Liver (tissue), 9 donors: ENCODE data around the gene MYO1F. TPM values are rescaled to one million over a fixed set of nuclear protein-coding genes. Genes with fewer than 3 reads are reported as not detected.
"Not testable (repeated sequence)": the region's sequence is repeated elsewhere in the genome, so short reads cannot be mapped to it uniquely, and the experiment has no call there.

Experiments
- DNase-seq: peaks from one replicate; pipeline ENCODE4 v3.0.0-alpha.2; 2017; ENCODE audit warnings: low spot score
- H3K27ac ChIP-seq, 2 donors: one replicate each; pipeline ENCODE4 v1.7.0; 2013; ENCODE audit warnings: inconsistent platforms in 2 of 2, low read length in 2 of 2, control low read depth in 1 of 2, low read depth in 1 of 2, mild to moderate bottlenecking in 1 of 2
- H3K27me3 ChIP-seq, 4 donors: one replicate each; pipeline versions ENCODE4 v1.6.1 to v1.7.0; 2013; ENCODE audit warnings: low read length in 3 of 4, inconsistent platforms in 1 of 4, mild to moderate bottlenecking in 1 of 4, moderate library complexity in 1 of 4; ENCODE audit not compliant: control insufficient read depth in 4 of 4, insufficient read depth in 4 of 4
- H3K36me3 ChIP-seq, 4 donors: one replicate each; pipeline versions ENCODE4 v1.6.1 to v1.7.0; 2013; ENCODE audit warnings: low read length in 3 of 4, mild to moderate bottlenecking in 3 of 4, low read depth in 1 of 4, moderate library complexity in 1 of 4; ENCODE audit not compliant: control insufficient read depth in 4 of 4, insufficient read depth in 3 of 4
- H3K4me1 ChIP-seq, 4 donors: one replicate each; pipeline versions ENCODE4 v1.6.1 to v1.7.0; 2013; ENCODE audit warnings: low read length in 3 of 4, mild to moderate bottlenecking in 3 of 4, moderate library complexity in 1 of 4; ENCODE audit not compliant: control insufficient read depth in 4 of 4, insufficient read depth in 4 of 4
- H3K4me3 ChIP-seq, 3 donors: one replicate each; pipeline versions ENCODE4 v1.6.1 to v1.7.0; 2013; ENCODE audit warnings: low read length in 3 of 3, control low read depth in 1 of 3, low read depth in 1 of 3, mild to moderate bottlenecking in 1 of 3
- H3K9ac ChIP-seq, 2 donors: one replicate each; pipeline ENCODE4 v1.7.0; 2013; ENCODE audit warnings: low read length in 2 of 2, mild to moderate bottlenecking in 2 of 2, moderate library complexity in 2 of 2, control low read depth in 1 of 2, low read depth in 1 of 2
- H3K9me3 ChIP-seq, 4 donors: one replicate each; pipeline versions ENCODE4 v1.6.1 to v1.7.0; 2013; ENCODE audit warnings: low read length in 3 of 4; ENCODE audit not compliant: control insufficient read depth in 4 of 4
- CTCF ChIP-seq: fragments of 150-350 bp; IDR thresholded peaks from 2 replicates; pipeline ENCODE4 v1.5.1; 2017; ENCODE audit warnings: improper control_type of control experiment, low read depth, low read length; ENCODE audit not compliant: missing input control
- EGR1 ChIP-seq, 2 donors: IDR thresholded peaks; 2 replicates each; pipeline ENCODE4 v1.6.1; 2016 to 2018; ENCODE audit warnings: antibody characterized with exemption in 2 of 2, low read depth in 2 of 2
- FOXA1 ChIP-seq: IDR thresholded peaks from 2 replicates; pipeline ENCODE4 v1.6.1; 2016; ENCODE audit warnings: antibody characterized with exemption
- FOXA2 ChIP-seq: IDR thresholded peaks from 2 replicates; pipeline ENCODE4 v1.6.1; 2016; ENCODE audit warnings: antibody characterized with exemption
- GABPA ChIP-seq, 2 donors: IDR thresholded peaks in 1 of 2; conservative IDR thresholded peaks in 1 of 2; 2 replicates each; pipeline ENCODE4 v1.6.1; 2016; ENCODE audit warnings: antibody characterized with exemption in 2 of 2, mild to moderate bottlenecking in 1 of 2, moderate library complexity in 1 of 2
- HNF4A ChIP-seq, 2 donors: conservative IDR thresholded peaks; 2 replicates each; pipeline ENCODE4 v1.6.1; 2016; ENCODE audit warnings: antibody characterized with exemption in 2 of 2, mild to moderate bottlenecking in 2 of 2
- HNF4G ChIP-seq: IDR thresholded peaks from 2 replicates; pipeline ENCODE4 v1.6.1; 2016; ENCODE audit warnings: antibody characterized with exemption
- JUND ChIP-seq, 2 donors: IDR thresholded peaks; 2 replicates each; pipeline ENCODE4 v1.6.1; 2016; ENCODE audit warnings: antibody characterized with exemption in 2 of 2
- NR2F2 ChIP-seq: IDR thresholded peaks from 2 replicates; pipeline ENCODE4 v1.6.1; 2016; ENCODE audit warnings: antibody characterized with exemption
- RAD21 ChIP-seq, 2 donors: IDR thresholded peaks; 2 replicates each; pipeline ENCODE4 v1.6.1; 2016; ENCODE audit warnings: antibody characterized with exemption in 2 of 2, mild to moderate bottlenecking in 2 of 2
- RXRA ChIP-seq, 2 donors: IDR thresholded peaks; 2 replicates each; pipeline ENCODE4 v1.6.1; 2017 to 2018; ENCODE audit warnings: antibody characterized with exemption in 2 of 2, mild to moderate bottlenecking in 1 of 2
- SP1 ChIP-seq: IDR thresholded peaks from 2 replicates; pipeline ENCODE4 v1.6.1; 2018; ENCODE audit warnings: antibody characterized with exemption, mild to moderate bottlenecking
- TAF1 ChIP-seq: conservative IDR thresholded peaks from 2 replicates; pipeline ENCODE4 v1.6.1; 2016; ENCODE audit warnings: antibody characterized with exemption, mild to moderate bottlenecking
- YY1 ChIP-seq: IDR thresholded peaks from 2 replicates; pipeline ENCODE4 v1.6.1; 2016; ENCODE audit warnings: antibody characterized with exemption, mild to moderate bottlenecking
- ZBTB33 ChIP-seq: IDR thresholded peaks from 2 replicates; pipeline ENCODE4 v1.6.1; 2016; ENCODE audit warnings: antibody characterized with exemption
- WGBS: extraction: QIAGEN DNeasy Blood & Tissue Kit; methylation state at CpG from one replicate; pipeline ENCODE4 v1.1.7; 2013; 5-methylcytosine and 5-hydroxymethylcytosine counted together
- polyA plus RNA-seq, 2 donors: library from polyadenylated mRNA; stranded (reverse) in 1 of 2; unstranded in 1 of 2; fragments of 200-250 nt in 1 of 2; fragments of >200 nt in 1 of 2; fragmentation: Nextera tagmentation in 1 of 2; extraction: Ambion mirVana in 1 of 2; gene quantifications; one replicate each; pipeline versions ENCODE4 v1.2.1 to v1.2.3, GENCODE V29; 2013 to 2015
- total RNA-seq, 2 donors: library from RNA; depleted of rRNA; stranded (reverse); fragments of >200 nt; gene quantifications; one replicate each; pipeline ENCODE4 v1.2.3, GENCODE V29; 2014
- TF ChIP-seq, protein P1 (sequence below): IDR thresholded peaks from 2 replicates; pipeline ENCODE4 v1.6.1; 2016; ENCODE audit warnings: antibody characterized with exemption, mild to moderate bottlenecking
- TF ChIP-seq, protein P2 (sequence below): IDR thresholded peaks from 2 replicates; pipeline ENCODE4 v1.6.1; 2016; ENCODE audit warnings: antibody characterized with exemption
- TF ChIP-seq, protein P3 (sequence below): IDR thresholded peaks from 2 replicates; pipeline ENCODE4 v1.6.1; 2016; ENCODE audit warnings: antibody characterized with exemption
- donor health status: healthy.
- donor health status: healthy.
- donor health status: healthy.
- donor health status: healthy.
- donor health status: healthy.

MYO1F gene
- total and polyA plus RNA-seq, 4 donors: 6.1 to 20.4 (median 12.0) TPM

GRCh38 chr19:8515317-8515716, 61.9 kb downstream of the MYO1F start (continued):
- TF ChIP-seq, protein P1, sequence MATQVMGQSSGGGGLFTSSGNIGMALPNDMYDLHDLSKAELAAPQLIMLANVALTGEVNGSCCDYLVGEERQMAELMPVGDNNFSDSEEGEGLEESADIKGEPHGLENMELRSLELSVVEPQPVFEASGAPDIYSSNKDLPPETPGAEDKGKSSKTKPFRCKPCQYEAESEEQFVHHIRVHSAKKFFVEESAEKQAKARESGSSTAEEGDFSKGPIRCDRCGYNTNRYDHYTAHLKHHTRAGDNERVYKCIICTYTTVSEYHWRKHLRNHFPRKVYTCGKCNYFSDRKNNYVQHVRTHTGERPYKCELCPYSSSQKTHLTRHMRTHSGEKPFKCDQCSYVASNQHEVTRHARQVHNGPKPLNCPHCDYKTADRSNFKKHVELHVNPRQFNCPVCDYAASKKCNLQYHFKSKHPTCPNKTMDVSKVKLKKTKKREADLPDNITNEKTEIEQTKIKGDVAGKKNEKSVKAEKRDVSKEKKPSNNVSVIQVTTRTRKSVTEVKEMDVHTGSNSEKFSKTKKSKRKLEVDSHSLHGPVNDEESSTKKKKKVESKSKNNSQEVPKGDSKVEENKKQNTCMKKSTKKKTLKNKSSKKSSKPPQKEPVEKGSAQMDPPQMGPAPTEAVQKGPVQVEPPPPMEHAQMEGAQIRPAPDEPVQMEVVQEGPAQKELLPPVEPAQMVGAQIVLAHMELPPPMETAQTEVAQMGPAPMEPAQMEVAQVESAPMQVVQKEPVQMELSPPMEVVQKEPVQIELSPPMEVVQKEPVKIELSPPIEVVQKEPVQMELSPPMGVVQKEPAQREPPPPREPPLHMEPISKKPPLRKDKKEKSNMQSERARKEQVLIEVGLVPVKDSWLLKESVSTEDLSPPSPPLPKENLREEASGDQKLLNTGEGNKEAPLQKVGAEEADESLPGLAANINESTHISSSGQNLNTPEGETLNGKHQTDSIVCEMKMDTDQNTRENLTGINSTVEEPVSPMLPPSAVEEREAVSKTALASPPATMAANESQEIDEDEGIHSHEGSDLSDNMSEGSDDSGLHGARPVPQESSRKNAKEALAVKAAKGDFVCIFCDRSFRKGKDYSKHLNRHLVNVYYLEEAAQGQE: no peak
- TF ChIP-seq RAD21 (IDR thresholded peaks at IDR 0.05) (no peak), NR2F2 (no peak)

DNA sequence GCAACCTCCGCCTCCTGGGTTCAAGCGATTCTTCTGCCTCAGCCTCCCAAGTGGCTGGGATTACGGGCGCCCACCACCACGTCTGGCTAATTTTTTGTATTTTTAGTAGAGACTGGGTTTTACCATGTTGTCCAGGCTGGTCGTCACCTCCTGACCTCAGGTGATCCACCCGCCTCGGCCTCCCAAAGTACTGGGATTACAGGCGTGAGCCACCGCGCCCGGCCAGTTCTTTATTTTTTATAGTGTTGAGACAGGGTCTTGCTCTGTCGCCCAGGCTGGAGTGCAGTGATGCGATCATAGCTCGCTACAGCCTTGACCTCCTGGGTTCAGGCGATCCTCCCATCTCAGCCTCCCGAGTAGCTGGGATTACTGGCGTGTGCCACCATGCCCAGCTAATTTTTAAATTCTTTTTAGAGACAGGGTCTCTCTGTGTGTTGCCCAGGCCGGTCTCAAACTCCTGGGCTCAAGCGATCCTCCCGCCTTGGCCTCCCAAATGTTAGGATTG, 62.7 kb downstream of the MYO1F start:
- peak overlapping the region in 1 of 2 donors; percentile 76 for H3K9ac ChIP-seq
- H3K4me1 ChIP-seq: peaks cover 6 to 22% (median 17%) of the 10 kb centered on the region in 4 donors
- WGBS: 68% methylated on average over 21 of the region's 21 CpGs
- H3K27me3 ChIP-seq, H3K9me3 ChIP-seq, DNase-seq, H3K36me3 ChIP-seq: not testable (repeated sequence)
- H3K4me3 ChIP-seq: peak overlapping the region; percentile 69 to 93 (median 76)
- peak overlapping the region; percentile 99 for H3K27ac ChIP-seq

DNA sequence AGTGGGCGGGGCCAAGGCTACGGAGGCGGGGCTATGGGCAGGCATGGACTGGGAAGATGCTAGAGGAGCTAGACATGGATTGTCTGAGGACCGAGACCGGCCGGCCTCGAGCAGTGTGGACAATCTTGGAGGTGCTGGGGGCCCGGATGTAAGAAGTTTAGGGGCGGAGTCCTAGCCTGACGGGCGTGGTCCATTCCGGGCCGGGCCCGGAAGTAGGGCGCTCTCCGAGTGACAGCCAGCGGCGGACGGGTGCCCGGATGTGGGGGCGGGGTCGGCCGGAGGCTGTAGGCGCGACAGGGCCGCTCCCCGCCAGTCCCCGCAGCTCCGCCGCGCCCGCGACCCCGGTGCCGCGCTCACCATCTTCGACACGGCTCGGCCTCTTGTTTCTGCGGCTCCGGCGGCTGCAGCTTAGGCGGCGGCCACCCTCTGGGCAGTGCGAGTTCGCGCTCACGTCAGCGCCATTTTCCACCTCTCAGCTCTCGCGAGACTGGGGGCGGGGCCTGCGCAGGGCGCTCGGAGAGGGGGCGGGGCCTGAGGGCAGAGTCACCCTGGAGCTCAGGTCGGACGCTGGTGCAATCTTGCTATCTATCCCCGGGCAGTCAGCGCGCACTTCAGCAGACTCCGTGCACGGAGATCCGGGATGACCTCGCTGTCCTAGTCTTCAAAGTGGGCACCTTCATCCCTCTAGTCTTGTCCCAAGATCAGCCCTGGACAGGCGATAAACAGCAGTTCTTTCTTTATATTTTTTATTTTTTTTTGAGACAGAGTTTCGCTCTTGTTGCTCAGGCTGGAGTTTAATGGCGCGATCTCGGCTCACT, 63.3 kb downstream of the MYO1F start, which contains the start of gene ZNF414:
ZNF414 (minus strand) TSS at position 481 of the 818 bp plus-strand sequence; CDS start at position 360, 121 bp downstream.
- Histone ChIP-seq H3K9ac (peak within 1 kb of the TSS; percentile 56 to 78), H3K9me3 (no peaks in the 10 kb centered on the region), H3K36me3 (peaks cover 0 to 2% (median 0%) of the 10 kb centered on the region in 4 donors), H3K27ac (peak within 1 kb of the TSS; percentile 99), H3K4me1 (peaks cover 6 to 22% (median 17%) of the 10 kb centered on the region in 4 donors), H3K27me3 (no peaks in the 10 kb centered on the region), H3K4me3 (peak within 1 kb of the TSS; percentile 74 to 93 (median 76))
- no peak for TF ChIP-seq EGR1 (IDR thresholded peaks at IDR 0.05; ENCODE audit: low read depth in 2 of 2)
- no peak for TF ChIP-seq HNF4G
- peak; percentile 89 for TF ChIP-seq YY1
- TF ChIP-seq ZBTB33: peak; percentile 98
- peak; percentile 28 to 40 for TF ChIP-seq RXRA (IDR thresholded peaks at IDR 0.05)
- TF ChIP-seq, protein P2, sequence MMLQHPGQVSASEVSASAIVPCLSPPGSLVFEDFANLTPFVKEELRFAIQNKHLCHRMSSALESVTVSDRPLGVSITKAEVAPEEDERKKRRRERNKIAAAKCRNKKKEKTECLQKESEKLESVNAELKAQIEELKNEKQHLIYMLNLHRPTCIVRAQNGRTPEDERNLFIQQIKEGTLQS: no peak
- peak; percentile 34 for TF ChIP-seq SP1
- TF ChIP-seq HNF4A (conservative IDR thresholded peaks at IDR 0.05): no peak
- TF ChIP-seq CTCF: no peak
- no peak for TF ChIP-seq FOXA1
- TF ChIP-seq, protein P3, sequence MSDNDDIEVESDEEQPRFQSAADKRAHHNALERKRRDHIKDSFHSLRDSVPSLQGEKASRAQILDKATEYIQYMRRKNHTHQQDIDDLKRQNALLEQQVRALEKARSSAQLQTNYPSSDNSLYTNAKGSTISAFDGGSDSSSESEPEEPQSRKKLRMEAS: no peak
- no peak for TF ChIP-seq NR2F2
- TF ChIP-seq, protein P1: peak; percentile 82
- TF ChIP-seq GABPA (IDR thresholded peaks at IDR 0.05 in 1 of 2, conservative IDR thresholded peaks at IDR 0.05 in 1 of 2): peak in 1 of 2 donors; percentile 83
- no peak for TF ChIP-seq JUND (IDR thresholded peaks at IDR 0.05)
- TF ChIP-seq TAF1: peak; percentile 85
- TF ChIP-seq FOXA2: no peak
- no peak for TF ChIP-seq RAD21 (IDR thresholded peaks at IDR 0.05)
- 2% methylated on average over 70 of the region's 70 CpGs for WGBS
- DNase-seq: peak; percentile 99
